Tibial artery (tissue), 4 donors: ENCODE results near the gene BICRAL.

Experiments used
- DNase-seq, 2 donors: peaks; one replicate each; pipeline ENCODE4 v3.0.0-alpha.2; 2019
- H3K27ac ChIP-seq, 2 donors: fragments of 200-600 bp; sonication (generic) in 1 of 2; 1 replicate in 1 of 2; 2 replicates in 1 of 2; pipeline ENCODE4 v1.5.1; 2018 to 2019; ENCODE audit warnings: mild to moderate bottlenecking in 1 of 2
- H3K27me3 ChIP-seq, 2 donors: fragments of 200-600 bp; sonication (generic) in 1 of 2; one replicate each; pipeline versions ENCODE4 v1.5.1 to v1.6.0; 2016 to 2019
- H3K36me3 ChIP-seq, 3 donors: fragments of 200-600 bp; sonication (generic) in 2 of 3; one replicate each; pipeline ENCODE4 v1.5.1; 2016 to 2019; ENCODE audit warnings: mild to moderate bottlenecking in 2 of 3
- H3K4me1 ChIP-seq, 4 donors: fragments of 200-600 bp; sonication (generic) in 2 of 4; 1 replicate in 3 of 4; 2 replicates in 1 of 4; pipeline ENCODE4 v1.5.1; 2016 to 2019
- H3K4me3 ChIP-seq, 2 donors: fragments of 200-600 bp; sonication (generic) in 1 of 2; 1 replicate in 1 of 2; 2 replicates in 1 of 2; pipeline ENCODE4 v1.5.1; 2018 to 2019; ENCODE audit warnings: mild to moderate bottlenecking in 2 of 2
- H3K9me3 ChIP-seq, 3 donors: fragments of 200-600 bp; sonication (generic) in 1 of 3; one replicate each; pipeline ENCODE4 v1.5.1; 2016 to 2019
- CTCF ChIP-seq, 2 experiments: fragments of 200-600 bp in 1 of 2; fragments of 450-650 bp in 1 of 2; IDR thresholded peaks; one replicate each; pipeline ENCODE4 v1.5.1; 2017 to 2019; ENCODE audit warnings: antibody characterized with exemption in 2 of 2, mild to moderate bottlenecking in 1 of 2, moderate library complexity in 1 of 2
- intact Hi-C: fragments of 100-400 bp; cut with DNase I; formaldehyde crosslinking; loops from one replicate; pipeline ENCODE4 v1.15.0; 2023; ENCODE audit warnings: low total_unique reads

Gene BICRAL

GRCh38 chr6:42829561-42830092 is 47.8 kb downstream of the BICRAL start:
- H3K27ac ChIP-seq, result no peak overlapping the region
- peaks cover 0 to 6% (median under 1%) of the 10 kb centered on the region in 4 donors for H3K4me1 ChIP-seq
- intact Hi-C loops, result no loop called here
- H3K36me3 ChIP-seq, result peaks cover 46 to 83% (median 61%) of the 10 kb centered on the region in 3 donors
- TF ChIP-seq CTCF (IDR thresholded peaks at IDR 0.05), result no peak
- H3K9me3 ChIP-seq, result no peaks in the 10 kb centered on the region
- H3K4me3 ChIP-seq, result no peak overlapping the region
- no peaks in the 10 kb centered on the region for H3K27me3 ChIP-seq
- DNase-seq, result no peak

- no peak for TF ChIP-seq CTCF (IDR thresholded peaks at IDR 0.05)
- no peak for DNase-seq
- no peak overlapping the region for H3K27ac ChIP-seq
- no peaks in the 10 kb centered on the region for H3K27me3 ChIP-seq
- intact Hi-C loops, result no loop called here
- peaks cover 45 to 85% (median 46%) of the 10 kb centered on the region in 3 donors for H3K36me3 ChIP-seq
- H3K9me3 ChIP-seq, result no peaks in the 10 kb centered on the region
- H3K4me1 ChIP-seq, result peaks cover 0 to 12% (median 6%) of the 10 kb centered on the region in 4 donors
- no peak overlapping the region for H3K4me3 ChIP-seq
These were observed 49.4 kb downstream of the BICRAL start for GRCh38 chr6:42831237-42831636.

- TF ChIP-seq CTCF (IDR thresholded peaks at IDR 0.05), result no peak
- peaks cover 20 to 74% (median 22%) of the 10 kb centered on the region in 3 donors for H3K36me3 ChIP-seq
- no peaks in the 10 kb centered on the region for H3K27me3 ChIP-seq
- H3K4me1 ChIP-seq, result peaks cover 0 to 12% (median 6%) of the 10 kb centered on the region in 4 donors
- DNase-seq, result no peak
- H3K4me3 ChIP-seq, result no peak overlapping the region
- no peaks in the 10 kb centered on the region for H3K9me3 ChIP-seq
- intact Hi-C loops, result no loop called here
- peak overlapping the region in 1 of 2 donors; percentile 28 for H3K27ac ChIP-seq
These were observed 52.2 kb downstream of the BICRAL start for GRCh38 chr6:42834056-42834455.

GRCh38 chr6:42841844-42842584 is 60.2 kb downstream of the BICRAL start:
- DNase-seq, result no peak
- intact Hi-C loops, result no loop called here
- no peak overlapping the region for H3K4me3 ChIP-seq
- TF ChIP-seq CTCF (IDR thresholded peaks at IDR 0.05), result no peak
- no peak overlapping the region for H3K27ac ChIP-seq
- peaks cover 0 to 23% (median 4%) of the 10 kb centered on the region in 3 donors for H3K36me3 ChIP-seq
- no peaks in the 10 kb centered on the region for H3K4me1 ChIP-seq
- H3K27me3 ChIP-seq, result no peaks in the 10 kb centered on the region
- H3K9me3 ChIP-seq, result no peaks in the 10 kb centered on the region

- no peak overlapping the region for H3K27ac ChIP-seq
- intact Hi-C loops, result no loop called here
- H3K9me3 ChIP-seq, result no peaks in the 10 kb centered on the region
- DNase-seq, result no peak
- no peaks in the 10 kb centered on the region for H3K27me3 ChIP-seq
- H3K4me1 ChIP-seq, result no peaks in the 10 kb centered on the region
- TF ChIP-seq CTCF (IDR thresholded peaks at IDR 0.05), result no peak
- H3K4me3 ChIP-seq, result no peak overlapping the region
- peaks cover 0 to 16% (median 10%) of the 10 kb centered on the region in 3 donors for H3K36me3 ChIP-seq
These were observed 63.5 kb downstream of the BICRAL start for GRCh38 chr6:42845327-42845694.
